GM21786 (cell line): ENCODE results near the gene GNG14.
A peak's percentile ranks its signal among the peaks of the same experiment; 100 is the strongest.
"Not testable (repeated sequence)": the region's sequence is repeated elsewhere in the genome, so short reads cannot be mapped to it uniquely, and the experiment has no call there.

Source experiments
- ATAC-seq: cut with Tn5 transposase; IDR thresholded peaks from one replicate; pipeline ENCODE4 v1.9.1; 2021; ENCODE audit not compliant: unreplicated experiment

The GNG14 gene

DNA sequence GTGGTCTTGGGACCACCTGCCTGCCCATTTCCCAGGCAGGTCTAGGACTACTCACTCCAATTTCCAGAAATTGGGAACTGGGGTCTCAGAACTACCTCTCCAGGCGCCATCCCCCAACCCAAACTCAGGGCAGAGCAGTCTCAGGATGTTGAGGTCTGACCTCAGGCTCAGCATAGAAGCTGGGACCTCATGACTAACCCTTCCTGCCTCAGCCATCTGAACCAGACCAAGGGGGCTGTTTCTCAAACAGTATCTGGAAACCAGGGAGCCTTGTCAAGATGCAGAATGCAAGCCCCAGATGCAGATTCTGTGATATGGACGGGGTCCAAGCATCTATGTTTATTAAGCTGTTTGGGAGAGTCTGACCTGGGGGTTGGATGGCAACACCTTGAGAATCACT lies 7.3 kb downstream of the GNG14 start:
- no peak for ATAC-seq

DNA sequence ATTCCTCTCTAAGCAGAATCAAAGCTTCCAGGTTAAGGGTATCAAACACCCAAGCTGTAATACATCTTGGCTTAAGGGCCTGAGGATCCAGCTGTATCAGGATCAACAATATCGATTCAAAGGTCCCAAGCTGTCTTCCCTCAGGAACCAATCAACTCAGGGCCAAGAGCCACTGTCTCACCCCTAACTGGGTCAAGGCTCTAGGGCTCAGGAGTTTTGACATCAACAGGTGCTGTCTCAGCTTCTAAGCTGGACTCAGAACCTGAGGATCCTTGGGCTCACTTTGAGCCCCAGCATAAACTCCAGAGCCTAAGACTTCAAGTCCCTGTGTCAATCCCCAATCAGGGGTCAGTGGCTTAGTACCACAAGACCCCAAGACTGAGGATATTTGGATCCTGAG lies 7.7 kb downstream of the GNG14 start:
- ATAC-seq, result no peak

DNA sequence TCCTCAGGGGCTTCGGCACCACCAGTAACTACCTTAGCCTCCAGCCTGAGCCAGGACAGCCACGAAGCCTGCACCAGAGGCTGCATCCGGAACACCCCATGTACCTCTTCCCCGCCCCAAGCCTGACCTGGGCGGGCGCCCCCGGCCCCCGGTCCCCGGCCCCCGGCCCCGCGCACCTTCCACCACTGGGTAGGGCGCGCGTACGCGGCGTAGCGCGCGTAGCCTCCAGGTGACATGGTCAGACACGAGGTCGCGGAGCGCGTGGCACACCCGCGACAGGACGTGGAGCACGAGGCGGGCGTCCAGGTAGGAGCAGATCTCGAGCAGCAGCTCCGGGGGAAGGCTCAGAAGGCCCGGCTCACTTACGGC lies 8.2 kb downstream of the GNG14 start:
- no peak for ATAC-seq

DNA sequence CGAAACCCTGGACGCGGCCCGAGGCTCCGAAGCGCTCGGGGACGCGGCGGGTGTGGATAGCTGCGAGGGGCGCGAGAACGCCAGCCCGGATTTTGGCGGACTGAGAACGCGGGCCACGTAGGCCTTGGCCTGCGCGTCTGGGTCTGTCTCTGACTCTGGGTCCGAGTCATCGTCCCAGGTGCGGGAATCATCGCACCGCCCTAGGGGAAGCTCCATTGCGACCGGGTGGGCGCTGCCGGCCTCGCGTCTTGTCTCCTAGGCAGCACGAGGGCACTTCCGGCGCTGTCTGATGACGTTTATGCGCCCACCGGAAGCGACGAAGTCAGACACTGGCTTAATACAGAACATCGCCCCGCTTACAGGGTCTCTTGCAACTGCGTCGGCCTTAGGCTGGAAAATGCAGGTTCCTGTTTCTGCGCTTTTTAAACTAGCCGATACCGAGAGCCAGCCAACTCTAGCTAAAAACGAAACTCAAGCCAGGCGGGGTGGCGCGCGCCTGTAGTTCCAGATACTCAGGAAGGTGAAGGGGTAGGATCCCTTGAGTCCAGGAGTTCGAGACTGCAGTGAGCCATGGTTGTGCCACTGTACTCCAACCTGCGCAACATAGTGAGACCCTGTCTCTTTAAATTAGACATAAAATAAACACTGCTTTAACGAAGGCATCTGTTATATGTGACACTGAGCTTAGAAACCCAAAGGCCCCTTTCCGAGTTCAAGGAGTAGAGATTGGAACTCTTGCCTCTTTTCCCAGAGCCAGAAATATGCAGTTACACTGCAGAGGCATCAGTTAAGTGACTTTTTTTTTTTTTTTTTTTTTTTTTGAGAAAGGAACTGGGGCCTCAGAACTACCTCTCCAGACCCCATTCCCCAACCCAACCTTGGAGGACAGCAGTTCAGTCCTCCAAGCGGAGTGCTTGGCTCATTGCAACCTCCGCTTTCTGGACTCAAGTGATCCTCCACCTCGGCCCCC lies 8.9 kb downstream of the GNG14 start, which contains the start of gene FBXW9:
TSS of gene FBXW9 (minus strand) at position 266 of the 970 bp plus-strand sequence. CDS start at position 216, 50 bp downstream.
- ATAC-seq, result peak; percentile 75

DNA sequence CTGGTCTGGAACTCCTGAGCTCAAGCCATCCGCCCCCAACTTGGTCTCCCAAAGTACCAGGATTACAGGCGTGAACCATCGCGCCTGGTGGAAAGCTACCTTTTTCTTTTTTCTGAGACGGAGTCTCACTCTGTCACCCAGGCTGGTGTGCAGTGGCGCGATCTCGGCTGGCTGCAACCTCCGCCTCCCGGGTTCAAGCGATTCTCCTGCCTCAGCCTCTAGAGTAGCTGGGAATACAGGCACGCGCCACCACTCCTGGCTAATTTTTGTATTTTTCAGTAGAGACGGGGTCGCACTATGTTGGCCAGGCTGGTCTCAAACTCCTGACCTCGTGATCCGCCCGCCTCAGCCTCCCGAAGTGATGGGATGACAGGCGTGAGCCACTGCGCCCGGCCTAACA lies 9.6 kb downstream of the GNG14 start:
- ATAC-seq, result not testable (repeated sequence)

DNA sequence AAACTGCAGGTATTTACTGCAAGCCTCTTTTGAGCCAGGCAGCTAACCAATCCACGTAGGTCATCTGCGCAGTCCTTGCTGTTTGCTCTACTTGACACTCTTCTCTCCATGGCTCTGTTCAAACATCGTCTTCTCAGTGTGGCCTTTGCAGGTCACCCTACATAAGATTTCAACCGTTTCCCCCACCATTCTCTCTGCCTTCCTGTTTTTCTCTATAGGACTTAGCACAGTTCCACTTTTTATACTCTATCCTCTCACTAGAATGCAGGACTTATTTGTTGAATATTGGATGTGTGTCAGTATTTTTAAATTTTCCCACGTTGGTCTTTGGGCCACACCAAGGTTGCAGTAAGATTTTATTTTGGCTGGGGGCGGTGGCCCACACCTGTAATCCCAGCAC lies 10.3 kb downstream of the GNG14 start:
- no peak for ATAC-seq

DNA sequence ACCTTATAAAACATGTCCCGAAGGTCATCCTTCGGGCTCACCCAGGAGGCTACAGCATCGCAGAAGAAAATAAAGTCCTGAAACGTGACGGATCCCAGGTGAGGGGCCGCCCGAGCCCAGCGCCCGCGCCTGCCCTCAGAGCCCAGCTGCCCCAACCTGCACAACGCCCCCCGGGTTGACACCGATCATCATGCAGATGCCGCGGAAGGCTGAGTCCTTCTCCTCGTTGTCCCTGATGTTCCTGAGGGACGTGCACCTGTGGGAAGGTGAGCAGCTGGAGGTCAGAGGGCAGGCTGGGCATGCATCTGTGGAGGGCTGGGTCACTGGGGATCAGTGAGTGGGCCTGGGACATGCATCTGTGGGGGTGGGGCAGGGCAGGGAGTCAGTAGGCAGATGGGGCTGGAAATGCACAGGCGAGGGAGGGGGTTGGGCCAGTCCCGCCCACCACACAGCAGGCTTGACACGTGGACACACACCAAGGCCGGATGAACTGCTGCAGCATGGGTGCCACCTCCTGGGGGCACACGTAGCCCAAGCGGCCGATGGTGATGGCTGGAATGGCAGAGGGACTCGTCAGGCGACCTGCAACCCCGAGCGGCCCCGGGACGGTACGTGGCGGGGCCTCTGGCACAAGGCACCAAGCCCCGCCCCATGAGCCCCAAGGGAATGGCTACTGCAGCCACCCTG lies 13.9 kb downstream of the GNG14 start:
- ATAC-seq, result no peak

DNA sequence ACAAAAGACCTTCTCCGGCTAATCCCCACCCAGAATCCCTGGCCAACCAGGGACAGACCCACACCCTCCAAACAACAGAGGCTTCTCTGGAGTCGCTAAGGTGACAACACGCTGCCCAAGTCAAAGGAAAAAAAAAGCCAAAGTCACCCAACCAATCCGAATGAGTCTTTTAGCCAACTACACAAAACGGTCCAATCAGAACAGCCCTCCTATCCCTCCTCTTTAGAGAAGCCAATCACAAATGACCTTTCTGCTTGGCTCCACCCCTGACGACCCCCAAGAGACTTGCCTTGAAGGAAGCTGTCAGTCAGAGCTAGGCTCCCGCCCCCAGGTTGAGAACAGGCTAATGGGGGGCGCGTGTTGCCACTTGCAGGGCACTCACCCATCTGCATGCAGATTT lies 15.2 kb downstream of the GNG14 start:
- ATAC-seq, result no peak

DNA sequence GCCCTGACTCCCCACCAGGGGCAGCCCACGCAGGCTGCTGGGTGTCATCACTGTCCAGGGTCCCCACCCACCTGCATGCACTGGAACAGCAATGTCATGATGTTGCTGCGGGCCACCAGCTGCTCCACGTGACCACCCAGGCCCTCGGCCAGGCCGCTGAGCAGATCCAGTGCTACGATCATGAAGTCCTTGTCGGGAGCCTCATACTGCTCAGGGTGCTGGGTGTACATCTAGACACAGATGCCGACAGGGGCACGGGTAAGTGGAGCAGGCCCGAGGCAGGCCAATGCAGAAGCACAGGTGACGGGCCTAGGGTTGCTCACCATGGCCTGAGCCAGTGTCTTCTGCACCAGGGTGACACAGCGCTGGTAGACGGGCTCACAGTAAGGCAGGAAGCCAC lies 17.4 kb downstream of the GNG14 start:
- no peak for ATAC-seq

DNA sequence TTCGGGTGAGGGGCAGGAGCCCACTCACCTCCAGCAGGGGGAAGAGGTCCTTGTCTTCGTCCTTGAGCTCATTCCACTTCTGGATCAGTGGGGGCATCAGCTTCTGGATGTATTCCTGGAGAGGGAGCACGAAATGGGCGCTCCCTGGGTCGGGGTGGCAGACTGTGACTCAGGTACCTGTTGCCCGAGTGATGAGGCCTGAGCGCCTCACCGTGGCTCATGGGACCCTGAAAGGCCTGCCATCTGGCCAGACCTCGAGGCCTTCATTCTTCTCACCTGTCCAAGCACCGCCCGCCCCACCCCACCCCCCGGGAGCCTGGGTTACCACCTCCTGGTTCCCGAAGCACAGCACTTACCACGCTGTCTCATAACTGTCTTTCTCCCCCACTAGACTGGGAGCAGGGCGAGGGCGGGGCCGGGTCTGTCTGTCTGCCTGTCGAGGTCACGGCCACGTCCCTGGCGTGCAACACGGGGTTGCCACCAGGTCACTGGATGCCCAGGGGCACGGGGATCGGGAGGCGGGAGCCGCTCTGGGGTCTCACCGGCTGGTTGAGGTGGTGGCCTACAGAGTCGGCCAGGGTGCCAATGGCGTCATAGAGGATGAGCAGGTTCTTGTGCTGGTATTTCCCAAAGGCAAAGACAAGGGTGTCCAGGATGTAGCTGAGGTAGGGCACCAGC lies 18.0 kb downstream of the GNG14 start:
- no peak for ATAC-seq

DNA sequence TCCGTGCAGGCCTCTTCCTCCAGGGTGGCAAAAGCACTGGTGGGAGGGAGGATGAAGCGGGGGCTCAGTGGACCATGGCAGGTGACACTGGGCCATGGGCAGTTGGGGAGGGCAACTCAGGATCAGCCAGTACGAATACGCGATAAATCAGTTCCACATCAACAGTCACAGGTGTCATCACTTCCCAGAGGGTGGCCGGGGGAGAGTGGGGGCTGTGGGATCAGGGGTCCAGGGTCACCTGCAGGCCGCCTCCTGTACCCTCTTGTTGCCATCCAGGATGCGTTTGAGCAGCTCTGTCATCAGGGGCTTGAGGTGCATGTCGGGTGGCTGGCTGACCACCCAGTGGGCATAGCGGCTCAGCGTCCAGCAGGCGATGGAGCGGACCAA lies 18.5 kb downstream of the GNG14 start:
- ATAC-seq, result no peak

DNA sequence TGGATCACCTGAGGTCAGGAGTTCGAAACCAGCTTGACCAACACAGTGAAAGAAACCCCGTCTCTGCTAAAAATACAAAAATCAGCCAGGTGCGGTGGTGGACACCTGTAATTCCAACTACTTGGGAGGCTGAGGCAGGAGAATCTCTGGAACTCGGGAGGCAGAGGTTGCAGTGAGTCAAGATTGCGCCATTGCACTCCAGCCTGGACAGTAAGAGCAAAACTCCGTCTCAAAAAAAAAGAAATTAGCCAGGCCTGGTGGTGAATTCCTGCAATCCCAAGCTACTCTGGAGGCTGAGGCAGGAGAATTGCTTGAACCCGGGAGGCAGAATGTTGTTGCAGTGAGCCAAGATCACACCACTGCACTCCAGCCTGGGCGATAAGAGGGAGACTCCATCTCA lies 20.8 kb downstream of the GNG14 start:
- no peak for ATAC-seq

DNA sequence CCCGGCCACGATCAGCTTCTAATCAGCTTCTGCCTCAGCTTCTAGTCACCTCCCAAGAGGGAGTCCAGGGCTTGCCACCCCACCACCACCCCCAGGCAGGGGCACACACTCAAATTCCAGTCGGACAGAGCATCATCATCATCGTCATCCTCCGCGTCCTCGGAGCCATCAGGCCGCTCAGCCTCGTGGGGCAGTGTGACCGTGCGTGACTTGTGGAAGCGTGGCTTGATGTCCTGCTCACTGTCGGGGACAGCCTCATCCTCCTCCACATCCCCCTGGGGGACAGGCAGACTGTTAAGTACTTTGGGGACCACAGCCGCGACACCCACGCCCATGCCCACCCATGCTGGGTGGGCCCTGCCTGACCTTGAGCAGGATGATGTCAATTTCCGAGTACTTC lies 23.4 kb downstream of the GNG14 start:
- ATAC-seq, result no peak

DNA sequence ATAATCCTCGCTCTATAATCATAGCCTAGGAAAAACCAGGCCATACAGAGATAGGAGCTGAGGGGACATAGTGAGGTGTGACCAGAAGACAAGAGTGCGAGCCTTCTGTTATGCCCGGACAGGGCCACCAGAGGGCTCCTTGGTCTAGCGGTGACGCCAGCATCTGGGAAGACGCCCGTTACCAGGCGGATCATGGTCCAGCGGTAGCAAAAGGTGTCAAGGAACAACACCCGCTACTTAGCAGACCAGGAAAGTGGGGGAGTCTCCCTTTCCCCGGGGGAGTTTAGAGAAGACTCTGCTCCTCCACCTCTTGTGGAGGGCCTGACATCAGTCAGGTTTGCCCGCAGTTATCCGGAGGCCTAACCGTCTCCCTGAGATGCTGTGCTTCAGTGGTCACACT lies 24.3 kb downstream of the GNG14 start:
- not testable (repeated sequence) for ATAC-seq

DNA sequence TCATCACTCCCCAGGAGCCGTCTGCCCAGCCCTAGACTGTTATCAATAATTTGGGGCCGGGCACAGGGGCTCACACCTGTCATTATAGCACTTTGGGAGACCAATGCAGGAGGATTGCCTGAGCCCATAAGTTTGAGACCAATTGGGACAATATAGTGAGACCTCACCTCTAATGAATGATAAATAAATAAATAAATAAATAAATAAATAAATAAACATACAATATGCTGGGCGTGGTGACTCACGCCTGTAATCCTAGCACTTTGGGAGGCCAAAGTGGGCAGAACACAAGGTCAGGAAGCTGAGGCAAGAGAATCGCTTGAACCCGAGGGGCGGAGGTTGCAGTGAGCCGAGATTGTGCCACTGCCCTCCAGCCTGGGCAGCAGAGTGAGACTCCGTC lies 25.5 kb downstream of the GNG14 start:
- ATAC-seq, result not testable (repeated sequence)

DNA sequence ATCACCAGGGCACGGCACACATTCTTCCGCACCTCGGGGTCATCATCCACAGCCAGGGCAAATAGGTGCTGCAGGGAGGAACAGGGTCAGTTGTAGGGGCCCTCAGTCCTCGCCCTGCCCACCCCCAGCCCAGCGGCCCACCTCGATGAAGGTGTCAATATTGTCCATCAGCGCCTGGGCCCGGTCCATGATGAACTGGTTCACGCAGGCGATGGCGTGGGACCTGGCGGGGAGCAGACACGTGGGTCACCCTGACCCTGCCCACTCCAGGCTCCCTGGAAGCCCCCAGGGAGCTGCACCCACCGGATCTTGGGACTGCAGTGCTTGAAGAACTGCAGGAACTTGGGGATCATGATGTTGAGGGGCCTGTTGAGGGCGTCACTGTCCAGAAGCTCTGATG lies 27.3 kb downstream of the GNG14 start:
- no peak for ATAC-seq

DNA sequence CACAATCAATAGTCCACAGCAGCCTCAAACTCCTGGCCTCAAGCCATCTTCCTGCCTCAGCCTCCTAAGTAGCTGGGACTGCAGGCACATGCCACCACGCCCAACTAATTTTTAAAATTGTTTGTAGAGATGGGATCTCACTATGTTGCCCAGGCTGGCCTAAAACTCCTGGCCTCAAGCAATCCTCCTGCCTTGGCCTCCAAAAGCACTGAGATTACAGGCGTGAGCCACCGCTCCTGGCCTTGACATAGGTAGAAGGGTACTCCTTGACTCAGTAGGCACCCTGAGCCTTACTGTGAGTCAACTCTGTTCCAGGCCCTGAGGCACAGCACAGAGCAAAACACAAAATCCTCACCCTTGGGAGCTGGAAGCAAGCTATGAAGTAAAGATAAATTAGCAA lies 28.1 kb downstream of the GNG14 start:
- no peak for ATAC-seq

DNA sequence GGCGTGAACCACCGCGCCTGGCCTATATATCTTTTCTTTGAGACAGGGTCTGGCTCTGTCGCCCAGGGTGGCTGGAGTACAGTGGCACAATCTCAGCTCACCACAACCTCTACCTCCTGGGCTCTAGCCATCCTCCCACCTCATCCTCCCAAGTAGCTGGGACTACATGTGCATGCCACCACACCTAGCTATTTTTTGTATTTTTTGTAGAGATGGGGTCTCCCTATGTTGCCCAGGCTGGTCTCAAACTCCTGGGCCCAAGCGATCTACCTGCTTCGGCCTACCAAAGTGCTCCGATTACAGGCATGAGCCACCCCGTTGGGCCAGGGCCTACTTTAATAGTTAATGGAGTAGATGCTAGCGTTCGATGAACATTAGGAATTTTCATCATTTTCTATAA lies 32.5 kb downstream of the GNG14 start:
- no peak for ATAC-seq

DNA sequence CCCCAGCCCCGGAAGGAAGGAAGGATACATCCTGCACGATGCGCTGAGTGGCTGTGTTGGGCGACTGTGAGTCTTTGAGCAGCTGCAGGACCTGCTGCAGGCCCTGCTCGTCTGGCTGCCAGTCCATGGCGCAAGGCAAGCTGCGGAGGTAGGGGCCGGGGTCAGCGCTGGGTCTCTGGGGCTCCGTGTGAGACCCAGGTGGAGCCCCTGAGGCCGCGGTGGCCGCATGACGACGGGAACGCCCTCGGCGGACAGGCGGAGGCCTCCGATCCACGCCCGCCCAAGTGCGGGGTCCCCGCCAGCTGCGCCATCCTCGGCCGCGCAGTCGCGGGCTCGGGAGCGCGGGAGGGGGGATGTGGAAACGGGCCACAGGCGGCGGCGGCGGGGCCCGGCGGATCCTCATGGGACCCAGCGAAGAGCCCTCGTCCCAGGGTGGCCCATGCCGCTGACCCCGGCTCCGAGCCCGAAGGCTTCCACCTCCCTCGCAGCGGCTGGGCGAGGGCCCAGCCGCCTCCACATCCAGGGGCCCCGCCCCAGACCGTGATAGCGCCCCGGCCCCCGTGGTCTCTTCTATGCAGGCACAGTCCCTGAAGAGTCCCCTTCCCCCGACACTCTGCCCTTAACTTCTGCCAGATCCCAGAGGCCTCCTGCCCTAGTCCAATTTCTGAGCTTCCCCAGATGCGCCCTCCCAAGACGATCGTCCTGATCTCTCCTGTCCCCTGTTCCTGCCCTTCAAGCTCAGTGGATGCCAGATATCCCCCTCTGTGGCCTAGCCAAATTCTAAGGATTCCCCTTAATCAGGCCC lies 33.3 kb downstream of the GNG14 start:
- no peak for ATAC-seq

DNA sequence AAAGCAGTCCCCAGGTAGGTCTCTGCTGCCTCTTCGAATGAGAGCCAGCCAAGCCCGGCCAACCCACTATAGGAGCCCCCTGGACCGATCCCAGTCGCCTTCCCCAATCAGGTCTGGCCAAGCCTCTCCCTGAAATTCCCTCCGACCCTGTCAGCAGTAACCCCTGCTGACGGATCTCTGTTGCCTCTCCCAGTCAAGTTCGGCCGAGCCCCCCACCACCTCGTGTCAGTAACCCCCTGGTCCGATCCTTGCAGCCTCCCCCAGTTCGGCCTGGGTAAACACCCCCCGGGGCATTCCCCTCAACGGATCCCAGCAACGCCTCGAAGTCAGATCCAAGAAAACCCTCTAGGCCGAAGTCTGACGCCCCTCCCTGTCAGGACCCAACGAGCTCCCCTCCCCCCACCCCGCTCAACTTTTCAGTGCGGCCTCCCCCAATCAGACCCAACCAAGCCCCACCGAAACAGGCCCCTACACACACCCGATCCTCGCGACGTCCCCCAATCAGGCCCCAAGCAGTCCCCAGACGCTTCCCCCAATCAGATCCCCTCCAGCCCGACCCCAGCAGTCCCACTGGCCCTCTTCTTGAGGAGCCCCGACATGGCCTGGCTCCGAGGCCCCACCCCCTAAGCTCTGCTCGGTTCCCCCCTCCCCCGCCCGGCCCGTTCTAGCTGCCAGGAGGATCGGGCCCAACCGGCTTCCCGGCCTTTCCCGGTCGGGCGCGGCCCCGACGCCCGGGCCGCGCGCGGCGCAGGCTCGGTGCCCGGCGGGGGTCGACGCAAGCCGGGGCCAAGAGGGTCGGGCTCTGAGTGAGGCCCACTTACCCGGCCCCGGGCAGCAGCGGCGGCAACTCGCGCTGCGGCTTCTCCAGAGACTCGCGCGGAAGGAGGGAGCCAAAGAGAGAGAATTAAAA lies 34.1 kb downstream of the GNG14 start:
- ATAC-seq, result peak; percentile 16
